IMR-90 (cell line): ENCODE measurements around the gene CD99.

Experiments used
- BHLHE40 ChIP-seq: fragments of 150-350 bp; IDR thresholded peaks from 2 replicates; pipeline ENCODE4 v1.6.1; 2016; ENCODE audit warnings: mild to moderate bottlenecking, low read depth, low read length
- CEBPB ChIP-seq: IDR thresholded peaks from 2 replicates; pipeline ENCODE4 v1.6.1; 2012; ENCODE audit warnings: low read depth, low read length, improper control_type of control experiment
- CTCF ChIP-seq: conservative IDR thresholded peaks from 2 replicates; pipeline ENCODE4 v1.5.1; 2012; ENCODE audit warnings: mild to moderate bottlenecking, low read depth, low read length, improper control_type of control experiment
- MAZ ChIP-seq: IDR thresholded peaks from 2 replicates; pipeline ENCODE4 v1.6.1; 2012; ENCODE audit warnings: low read depth, mild to moderate bottlenecking, low read length, improper control_type of control experiment, moderate library complexity, borderline replicate concordance
- MXI1 ChIP-seq: IDR thresholded peaks from 2 replicates; pipeline ENCODE4 v1.6.1; 2012; ENCODE audit warnings: low read depth, mild to moderate bottlenecking, low read length, moderate library complexity, borderline replicate concordance
- POLR2A ChIP-seq: IDR thresholded peaks from 2 replicates; pipeline ENCODE4 v1.6.1; 2012; ENCODE audit warnings: mild to moderate bottlenecking, low read depth, low read length
- RAD21 ChIP-seq: IDR thresholded peaks from 2 replicates; pipeline ENCODE4 v1.6.1; 2012; ENCODE audit warnings: low read length, improper control_type of control experiment
- RCOR1 ChIP-seq: IDR thresholded peaks from 2 replicates; pipeline ENCODE4 v1.6.1; 2012; ENCODE audit warnings: mild to moderate bottlenecking, low read length, improper control_type of control experiment; ENCODE audit not compliant: insufficient replicate concordance
- USF2 ChIP-seq: fragments of 150-350 bp; IDR thresholded peaks from 2 replicates; pipeline ENCODE4 v1.6.1; 2017; ENCODE audit warnings: mild to moderate bottlenecking, antibody characterized with exemption, low read length, low read depth

- no peak for TF ChIP-seq POLR2A
- TF ChIP-seq RAD21, result no peak
- TF ChIP-seq CTCF, result no peak
- TF ChIP-seq BHLHE40, result no peak
- TF ChIP-seq USF2, result no peak
- no peak for TF ChIP-seq CEBPB
- TF ChIP-seq RCOR1, result no peak
- TF ChIP-seq MXI1, result no peak
- no peak for TF ChIP-seq MAZ
These were observed 20.1 kb upstream of the CD99 start for GRCh38 chrX:2670978-2671377.
